Measurements from ENCODE around the gene NHEJ1.
"Not testable (repeated sequence)": the region's sequence is repeated elsewhere in the genome, so short reads cannot be mapped to it uniquely, and the experiment has no call there.

DNA sequence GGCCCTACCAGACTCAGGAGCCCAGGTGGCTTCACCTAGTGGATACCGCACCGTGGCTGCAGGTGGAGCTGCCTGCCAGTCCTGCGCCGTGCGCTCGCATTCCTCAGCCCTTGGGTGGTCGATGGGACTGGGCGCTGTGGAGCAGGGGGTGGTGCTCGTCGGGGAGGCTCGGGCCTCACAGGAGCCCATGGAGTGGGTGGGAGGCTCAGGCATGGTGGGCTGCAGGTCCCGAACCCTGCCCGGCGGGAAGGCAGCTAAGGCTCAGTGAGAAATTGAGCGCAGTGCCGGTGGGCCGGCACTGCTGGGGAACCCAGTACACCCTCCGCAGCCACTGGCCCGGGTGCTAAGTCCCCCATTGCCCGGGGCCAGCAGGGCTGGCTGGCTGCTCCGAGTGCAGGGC lies 40.7 kb upstream of the NHEJ1 start:
- TF ChIP-seq, protein P1, sequence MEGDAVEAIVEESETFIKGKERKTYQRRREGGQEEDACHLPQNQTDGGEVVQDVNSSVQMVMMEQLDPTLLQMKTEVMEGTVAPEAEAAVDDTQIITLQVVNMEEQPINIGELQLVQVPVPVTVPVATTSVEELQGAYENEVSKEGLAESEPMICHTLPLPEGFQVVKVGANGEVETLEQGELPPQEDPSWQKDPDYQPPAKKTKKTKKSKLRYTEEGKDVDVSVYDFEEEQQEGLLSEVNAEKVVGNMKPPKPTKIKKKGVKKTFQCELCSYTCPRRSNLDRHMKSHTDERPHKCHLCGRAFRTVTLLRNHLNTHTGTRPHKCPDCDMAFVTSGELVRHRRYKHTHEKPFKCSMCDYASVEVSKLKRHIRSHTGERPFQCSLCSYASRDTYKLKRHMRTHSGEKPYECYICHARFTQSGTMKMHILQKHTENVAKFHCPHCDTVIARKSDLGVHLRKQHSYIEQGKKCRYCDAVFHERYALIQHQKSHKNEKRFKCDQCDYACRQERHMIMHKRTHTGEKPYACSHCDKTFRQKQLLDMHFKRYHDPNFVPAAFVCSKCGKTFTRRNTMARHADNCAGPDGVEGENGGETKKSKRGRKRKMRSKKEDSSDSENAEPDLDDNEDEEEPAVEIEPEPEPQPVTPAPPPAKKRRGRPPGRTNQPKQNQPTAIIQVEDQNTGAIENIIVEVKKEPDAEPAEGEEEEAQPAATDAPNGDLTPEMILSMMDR (conservative IDR thresholded peaks at IDR 0.05; ENCODE audit: low read length), result not testable (repeated sequence)
- not testable (repeated sequence) for TF ChIP-seq EZH2phosphoT487 (IDR thresholded peaks at IDR 0.05; ENCODE audit: borderline replicate concordance, low read depth, low read length)
